Stimulated activated CD4-positive, alpha-beta T cell treated with anti-CD3 and anti-CD28 coated beads, TNF-alpha, amount 100 ng/mL, for 48 hours (primary cell): ENCODE measurements around the gene MPPED1.

Experiments
- DNase-seq, 3 donors: peaks; one replicate each; pipeline ENCODE4 v3.0.0-alpha.2; 2020; ENCODE audit warnings: low read depth in 3 of 3

MPPED1 gene

GRCh38 chr22:43476751-43477725 lies 65.2 kb downstream of the MPPED1 start:
- DNase-seq = no peak

GRCh38 chr22:43477966-43478365 lies 66.2 kb downstream of the MPPED1 start:
- no peak for DNase-seq

- no peak for DNase-seq
Observed at GRCh38 chr22:43478621-43479300, 66.9 kb downstream of the MPPED1 start.

GRCh38 chr22:43479301-43479950 lies 67.6 kb downstream of the MPPED1 start:
- DNase-seq = no peak

GRCh38 chr22:43479962-43480361 lies 68.1 kb downstream of the MPPED1 start:
- DNase-seq = no peak

- DNase-seq = no peak
Observed at GRCh38 chr22:43481568-43482317, 69.9 kb downstream of the MPPED1 start.

- no peak for DNase-seq
Observed at GRCh38 chr22:43482318-43482625, 70.5 kb downstream of the MPPED1 start.

- no peak for DNase-seq
Observed at GRCh38 chr22:43483266-43483665, 71.5 kb downstream of the MPPED1 start.

GRCh38 chr22:43483669-43484068 lies 71.9 kb downstream of the MPPED1 start:
- no peak for DNase-seq

- DNase-seq = no peak
Observed at GRCh38 chr22:43484227-43484626, 72.4 kb downstream of the MPPED1 start.

GRCh38 chr22:43485502-43486089 lies 73.8 kb downstream of the MPPED1 start:
- no peak for DNase-seq

GRCh38 chr22:43487311-43488030 lies 75.7 kb downstream of the MPPED1 start:
- DNase-seq = no peak

GRCh38 chr22:43488031-43488866 lies 76.4 kb downstream of the MPPED1 start:
- DNase-seq = no peak

GRCh38 chr22:43488937-43489336 lies 77.1 kb downstream of the MPPED1 start:
- no peak for DNase-seq

GRCh38 chr22:43490311-43490710 lies 78.5 kb downstream of the MPPED1 start:
- DNase-seq = no peak

GRCh38 chr22:43491177-43491576 lies 79.4 kb downstream of the MPPED1 start:
- DNase-seq = no peak

- DNase-seq = no peak
Observed at GRCh38 chr22:43491737-43492136, 79.9 kb downstream of the MPPED1 start.

GRCh38 chr22:43493297-43493696 lies 81.5 kb downstream of the MPPED1 start:
- DNase-seq = no peak

- no peak for DNase-seq
Observed at GRCh38 chr22:43497956-43498855, 86.4 kb downstream of the MPPED1 start.
